ENCODE data around the gene RAB3D. TPM values are rescaled to one million over a fixed set of nuclear protein-coding genes. Genes with fewer than 3 reads are reported as not detected.

The RAB3D gene
- total RNA-seq, 1 experiment from 2014 or later: 1.3 TPM

Other genes with a start within 250 kb of the RAB3D start
- gene SPC24, start 183.9 kb downstream of the RAB3D start, total RNA-seq (2014; rRNA removed): 105 and 142 TPM in 2 replicates
- 336 and 345 TPM in 2 replicates for gene KANK2, start 142.1 kb downstream of the RAB3D start, total RNA-seq (2014; rRNA removed)
- not detected in 2 replicates for gene ANGPTL8, start 100.0 kb downstream of the RAB3D start, total RNA-seq (2014; rRNA removed)
- gene DOCK6, start 77.1 kb downstream of the RAB3D start, total RNA-seq (2014; rRNA removed): 19.4 and 33.0 TPM in 2 replicates
- not detected in 2 replicates for gene TSPAN16, start 43.5 kb downstream of the RAB3D start, total RNA-seq (2014; rRNA removed)
- 158 and 174 TPM in 2 replicates for gene TMEM205, start 6.6 kb upstream of the RAB3D start, total RNA-seq (2014; rRNA removed)
- 2.8 and 3.6 TPM in 2 replicates for gene CCDC159, start 6.9 kb upstream of the RAB3D start, total RNA-seq (2014; rRNA removed)
- gene PLPPR2, start 15.8 kb upstream of the RAB3D start, total RNA-seq (2014; rRNA removed): 25.1 and 31.7 TPM in 2 replicates
- gene SWSAP1, start 35.0 kb upstream of the RAB3D start, total RNA-seq (2014; rRNA removed): 1.5 and 2.2 TPM in 2 replicates
- 7.7 and 8.3 TPM in 2 replicates for gene EPOR, start 44.7 kb upstream of the RAB3D start, total RNA-seq (2014; rRNA removed)
- gene RGL3, start 79.7 kb upstream of the RAB3D start, total RNA-seq (2014; rRNA removed): 3.2 and 5.6 TPM in 2 replicates
- 0.38 and 0.75 TPM in 2 replicates for gene ODAD3, start 95.5 kb upstream of the RAB3D start, total RNA-seq (2014; rRNA removed)
- gene PRKCSH, start 96.0 kb upstream of the RAB3D start, total RNA-seq (2014; rRNA removed): 164 and 193 TPM in 2 replicates
- not detected in 2 replicates for gene ELAVL3, start 141.4 kb upstream of the RAB3D start, total RNA-seq (2014; rRNA removed)
- gene ZNF653, start 166.2 kb upstream of the RAB3D start, total RNA-seq (2014; rRNA removed): 7.3 and 12.0 TPM in 2 replicates
- gene ECSIT, start 189.5 kb upstream of the RAB3D start, total RNA-seq (2014; rRNA removed): 24.8 and 32.1 TPM in 2 replicates
- 0.58 and 1.0 TPM in 2 replicates for gene CNN1, start 199.2 kb upstream of the RAB3D start, total RNA-seq (2014; rRNA removed)
- gene ELOF1, start 219.6 kb upstream of the RAB3D start, total RNA-seq (2014; rRNA removed): 42.1 and 44.7 TPM in 2 replicates
- gene ACP5, start 238.0 kb upstream of the RAB3D start, total RNA-seq (2014; rRNA removed): 0.34 and 0.38 TPM in 2 replicates

All from LHCN-M2 (cell line).